GM19395 (cell line): ENCODE data around the gene DTX1.

Source experiments
- ATAC-seq: cut with Tn5 transposase; IDR thresholded peaks from one replicate; pipeline ENCODE4 v1.9.1; 2021; ENCODE audit warnings: mild to moderate bottlenecking, moderate library complexity; ENCODE audit not compliant: unreplicated experiment

DTX1 gene

GRCh38 chr12:113054948-113055486 is 1.5 kb upstream of the DTX1 start:
- ATAC-seq = no peak

GRCh38 chr12:113055594-113056380 is 743 bp upstream of the DTX1 start:
- ATAC-seq = no peak

GRCh38 chr12:113056381-113056630 is 224 bp upstream of the DTX1 start:
- ATAC-seq = no peak

GRCh38 chr12:113057565-113058485 is 1.3 kb downstream of the DTX1 start:
- ATAC-seq = no peak

GRCh38 chr12:113058553-113058952 is 2.0 kb downstream of the DTX1 start:
- ATAC-seq = no peak

- no peak for ATAC-seq
Observed at GRCh38 chr12:113059071-113059595, 2.6 kb downstream of the DTX1 start.

- no peak for ATAC-seq
Observed at GRCh38 chr12:113060336-113060960, 3.9 kb downstream of the DTX1 start.

- ATAC-seq = no peak
Observed at GRCh38 chr12:113061061-113061694, 4.6 kb downstream of the DTX1 start.

GRCh38 chr12:113062502-113063395 is 6.2 kb downstream of the DTX1 start:
- ATAC-seq = no peak

- ATAC-seq = no peak
Observed at GRCh38 chr12:113063396-113064350, 7.1 kb downstream of the DTX1 start.

GRCh38 chr12:113064395-113065125 is 8.0 kb downstream of the DTX1 start:
- no peak for ATAC-seq

GRCh38 chr12:113065126-113066007 is 8.8 kb downstream of the DTX1 start:
- no peak for ATAC-seq

- no peak for ATAC-seq
Observed at GRCh38 chr12:113066813-113067400, 10.4 kb downstream of the DTX1 start.

GRCh38 chr12:113067987-113068935 is 11.7 kb downstream of the DTX1 start:
- ATAC-seq = no peak

- no peak for ATAC-seq
Observed at GRCh38 chr12:113069149-113069548, 12.6 kb downstream of the DTX1 start.

- no peak for ATAC-seq
Observed at GRCh38 chr12:113069751-113070116, 13.2 kb downstream of the DTX1 start.
